Stomach smooth muscle (tissue), 2 donors: ENCODE data around the gene LINGO4.

ENCODE experiments used
- H3K27ac ChIP-seq: one replicate; pipeline ENCODE4 v1.7.0; 2013; ENCODE audit warnings: mild to moderate bottlenecking, low read length, inconsistent platforms
- H3K27me3 ChIP-seq, 2 donors: one replicate each; pipeline ENCODE4 v1.7.0; 2013; ENCODE audit warnings: low read length in 2 of 2; ENCODE audit not compliant: insufficient read depth in 2 of 2, control insufficient read depth in 1 of 2
- H3K36me3 ChIP-seq, 2 donors: one replicate each; pipeline ENCODE4 v1.7.0; 2013; ENCODE audit warnings: low read length in 2 of 2; ENCODE audit not compliant: control insufficient read depth in 2 of 2, insufficient read depth in 2 of 2
- H3K4me1 ChIP-seq: one replicate; pipeline ENCODE4 v1.7.0; 2013; ENCODE audit warnings: low read length; ENCODE audit not compliant: control insufficient read depth, insufficient read depth
- H3K4me3 ChIP-seq, 2 donors: one replicate each; pipeline ENCODE4 v1.7.0; 2013; ENCODE audit warnings: low read length in 2 of 2
- H3K9ac ChIP-seq, 2 donors: one replicate each; pipeline ENCODE4 v1.7.0; 2013; ENCODE audit warnings: low read length in 2 of 2, mild to moderate bottlenecking in 1 of 2
- H3K9me3 ChIP-seq, 2 donors: one replicate each; pipeline ENCODE4 v1.7.0; 2013; ENCODE audit warnings: low read length in 2 of 2; ENCODE audit not compliant: control insufficient read depth in 2 of 2
- donor health status: healthy.
- donor health status: Pancreatic carcinoma.

Gene LINGO4

DNA sequence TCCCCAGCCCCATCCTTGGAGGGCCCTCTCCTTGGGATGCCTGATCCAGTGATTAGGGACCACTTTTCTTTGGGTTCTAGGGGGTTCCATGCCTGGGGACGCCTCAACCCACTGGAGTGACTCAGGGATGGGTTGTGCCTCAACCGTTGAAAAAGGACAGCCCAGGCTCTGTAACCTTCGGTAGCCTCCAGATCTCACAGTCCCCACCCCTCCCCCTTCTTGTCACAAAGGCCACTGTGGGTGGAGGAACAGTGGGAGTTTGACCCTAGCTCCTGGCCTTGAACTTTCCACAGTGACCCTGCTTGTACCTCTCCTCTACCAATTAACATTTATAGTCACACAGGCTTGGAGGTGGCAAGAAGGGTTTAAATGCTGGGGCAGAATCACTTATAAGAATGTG is 29.0 kb upstream of the LINGO4 start:
- H3K27me3 ChIP-seq: peaks cover 23 to 36% of the 10 kb centered on the region in 2 donors
- H3K4me1 ChIP-seq: peaks cover 20% of the 10 kb centered on the region
- H3K9ac ChIP-seq: no peak overlapping the region
- H3K27ac ChIP-seq: no peak overlapping the region
- H3K9me3 ChIP-seq: no peaks in the 10 kb centered on the region
- no peak overlapping the region for H3K4me3 ChIP-seq
- H3K36me3 ChIP-seq: no peaks in the 10 kb centered on the region

DNA sequence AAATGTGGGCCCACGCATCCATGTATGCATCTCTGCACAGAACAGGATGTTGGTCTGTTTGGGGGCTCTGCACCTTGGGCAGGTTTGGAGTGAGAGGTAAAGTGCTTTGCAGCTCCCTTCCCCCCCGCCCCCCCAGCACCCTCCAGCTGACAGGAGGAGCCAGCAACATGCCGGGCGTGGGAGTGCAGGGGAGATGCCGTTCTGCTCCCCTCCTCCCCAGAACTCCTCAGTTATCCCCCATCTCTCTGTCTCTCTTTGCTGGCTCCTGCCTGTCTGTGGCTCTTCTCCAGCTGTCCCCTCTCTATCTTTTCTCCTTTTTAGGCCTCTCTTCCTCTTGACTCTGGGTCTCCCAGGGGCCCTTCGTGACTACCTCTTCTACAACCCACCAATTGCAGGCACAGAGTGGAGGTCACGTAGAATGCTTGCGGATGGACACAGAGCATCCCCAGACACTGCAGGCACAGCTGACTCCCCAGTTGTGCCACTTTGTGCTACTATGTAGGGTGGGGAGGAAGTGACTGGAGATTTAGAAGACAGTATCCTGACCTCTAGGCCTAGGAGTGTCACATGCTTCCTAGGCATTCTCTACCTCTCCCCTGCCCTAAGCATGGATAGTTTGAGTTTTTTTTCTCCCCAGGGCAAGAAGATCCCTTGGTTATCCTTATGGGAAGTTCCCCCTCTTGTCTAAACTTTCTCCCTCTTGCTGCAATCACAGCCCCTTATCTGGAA is 28.1 kb upstream of the LINGO4 start:
- Histone ChIP-seq H3K36me3 (no peaks in the 10 kb centered on the region), H3K4me1 (peaks cover 13% of the 10 kb centered on the region), H3K27ac (no peak overlapping the region), H3K9ac (no peak overlapping the region), H3K4me3 (no peak overlapping the region), H3K27me3 (peaks cover 18 to 27% of the 10 kb centered on the region in 2 donors), H3K9me3 (no peaks in the 10 kb centered on the region)

DNA sequence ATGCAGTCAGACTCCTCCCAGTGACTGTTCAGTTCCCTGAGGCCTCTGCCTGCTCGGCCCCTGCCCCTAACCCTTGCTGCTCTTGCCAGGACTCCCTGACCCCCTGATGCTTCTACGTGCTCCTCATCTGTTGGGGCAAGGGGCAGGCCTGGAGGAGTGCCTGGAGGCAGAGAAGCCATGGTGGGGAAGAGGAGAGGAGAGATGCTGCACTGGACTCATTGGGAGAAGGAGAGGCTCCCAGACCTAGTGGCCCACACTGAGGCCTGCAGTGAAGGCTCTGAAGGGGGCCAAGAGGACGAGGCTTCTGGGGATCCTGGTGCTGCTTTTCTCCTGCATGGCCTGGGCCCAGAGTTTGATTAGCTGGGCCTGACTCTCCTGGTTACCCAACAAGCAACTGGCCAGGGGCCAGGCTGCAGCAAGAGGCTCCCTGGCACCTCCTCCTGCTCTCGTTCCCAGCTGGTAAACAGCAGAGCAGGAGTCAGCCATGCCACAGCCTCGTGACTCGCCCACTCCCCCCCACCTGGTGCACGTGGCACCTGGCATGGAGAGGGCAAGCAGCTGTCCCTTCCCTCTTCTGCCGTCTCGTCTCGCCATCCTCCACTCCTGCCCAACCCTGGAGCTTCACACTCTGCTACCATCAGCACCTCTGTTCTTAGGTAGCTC is 27.2 kb upstream of the LINGO4 start:
- Histone ChIP-seq H3K27me3 (peaks cover 15 to 25% of the 10 kb centered on the region in 2 donors), H3K9me3 (no peaks in the 10 kb centered on the region), H3K4me1 (peaks cover 7% of the 10 kb centered on the region), H3K4me3 (no peak overlapping the region), H3K36me3 (no peaks in the 10 kb centered on the region), H3K27ac (no peak overlapping the region), H3K9ac (no peak overlapping the region)

DNA sequence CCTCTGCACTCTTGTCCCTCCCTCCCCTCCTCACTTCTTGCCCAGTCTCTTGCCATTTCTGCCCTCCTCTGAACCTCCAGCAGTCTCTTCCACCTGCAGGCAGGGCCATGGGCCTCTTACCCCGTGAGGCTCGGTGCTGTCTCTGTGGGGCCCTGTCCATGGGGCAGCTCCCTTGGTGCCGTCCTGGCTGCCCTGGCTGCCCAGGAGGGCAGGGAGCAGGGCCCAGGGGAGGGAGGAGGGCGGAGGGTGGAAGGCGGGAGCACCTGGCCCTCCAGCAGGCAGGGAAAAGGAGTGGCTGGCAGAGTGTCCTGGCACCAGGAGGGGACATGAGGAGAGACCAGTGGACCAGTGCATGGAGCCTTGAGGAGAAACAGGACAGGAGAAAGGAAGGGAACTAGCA is 26.4 kb upstream of the LINGO4 start, which contains the start of gene RORC:
Gene RORC, minus strand, starts transcription at position 198 of the 400 bp plus-strand sequence. Its CDS starts 38 bp downstream, at position 160.
- H3K4me3 ChIP-seq: no peak within 1 kb of the TSS
- H3K27me3 ChIP-seq: peaks cover 7 to 18% of the 10 kb centered on the region in 2 donors
- no peaks in the 10 kb centered on the region for H3K9me3 ChIP-seq
- H3K4me1 ChIP-seq: peaks cover 7% of the 10 kb centered on the region
- no peak within 1 kb of the TSS for H3K9ac ChIP-seq
- no peak within 1 kb of the TSS for H3K27ac ChIP-seq
- H3K36me3 ChIP-seq: no peaks in the 10 kb centered on the region

DNA sequence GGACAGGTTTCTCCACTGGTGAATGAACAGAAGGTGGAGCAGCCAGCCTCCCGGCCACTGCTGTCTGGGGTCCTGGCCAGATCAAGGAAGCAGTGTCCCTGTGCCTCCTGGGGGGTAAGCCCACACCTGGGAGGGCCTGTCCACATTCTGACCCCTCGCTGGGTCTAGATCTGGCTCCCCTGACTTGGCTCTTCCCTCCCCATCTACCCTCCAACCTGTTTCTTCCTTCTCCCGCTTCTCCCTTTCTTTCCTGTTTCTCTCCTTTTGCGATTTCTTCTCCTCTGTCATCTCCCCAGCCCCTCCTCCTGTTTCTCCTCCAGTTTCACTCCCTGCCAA is 26.0 kb upstream of the LINGO4 start:
- Histone ChIP-seq H3K4me1 (peaks cover 7% of the 10 kb centered on the region), H3K27me3 (peaks cover 7 to 18% of the 10 kb centered on the region in 2 donors), H3K27ac (no peak overlapping the region), H3K9me3 (no peaks in the 10 kb centered on the region), H3K9ac (no peak overlapping the region), H3K4me3 (no peak overlapping the region), H3K36me3 (no peaks in the 10 kb centered on the region)

DNA sequence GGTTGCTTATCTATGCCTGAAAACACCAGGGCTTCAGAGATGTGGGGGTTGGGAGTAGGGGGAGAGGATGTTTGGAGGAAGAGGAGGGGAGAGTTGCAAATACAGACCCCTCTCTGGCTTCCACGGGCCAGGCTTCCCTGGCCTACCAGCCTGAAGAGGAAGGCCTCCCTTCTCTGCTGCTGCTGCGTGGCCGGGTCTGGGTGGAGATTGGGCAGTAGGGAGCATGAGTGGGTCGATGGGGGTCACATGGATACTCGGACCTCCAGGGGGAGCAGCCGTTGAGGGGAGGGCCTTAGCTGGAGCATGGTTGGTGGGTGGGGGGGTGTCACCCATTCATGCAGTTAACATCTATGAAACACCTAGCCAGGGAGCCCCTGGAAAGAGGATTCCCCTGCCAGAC is 24.8 kb upstream of the LINGO4 start:
- Histone ChIP-seq H3K36me3 (no peaks in the 10 kb centered on the region), H3K27ac (no peak overlapping the region), H3K9ac (no peak overlapping the region), H3K4me1 (peaks cover 7% of the 10 kb centered on the region), H3K27me3 (peaks cover 7 to 18% of the 10 kb centered on the region in 2 donors), H3K9me3 (no peaks in the 10 kb centered on the region), H3K4me3 (no peak overlapping the region)

DNA sequence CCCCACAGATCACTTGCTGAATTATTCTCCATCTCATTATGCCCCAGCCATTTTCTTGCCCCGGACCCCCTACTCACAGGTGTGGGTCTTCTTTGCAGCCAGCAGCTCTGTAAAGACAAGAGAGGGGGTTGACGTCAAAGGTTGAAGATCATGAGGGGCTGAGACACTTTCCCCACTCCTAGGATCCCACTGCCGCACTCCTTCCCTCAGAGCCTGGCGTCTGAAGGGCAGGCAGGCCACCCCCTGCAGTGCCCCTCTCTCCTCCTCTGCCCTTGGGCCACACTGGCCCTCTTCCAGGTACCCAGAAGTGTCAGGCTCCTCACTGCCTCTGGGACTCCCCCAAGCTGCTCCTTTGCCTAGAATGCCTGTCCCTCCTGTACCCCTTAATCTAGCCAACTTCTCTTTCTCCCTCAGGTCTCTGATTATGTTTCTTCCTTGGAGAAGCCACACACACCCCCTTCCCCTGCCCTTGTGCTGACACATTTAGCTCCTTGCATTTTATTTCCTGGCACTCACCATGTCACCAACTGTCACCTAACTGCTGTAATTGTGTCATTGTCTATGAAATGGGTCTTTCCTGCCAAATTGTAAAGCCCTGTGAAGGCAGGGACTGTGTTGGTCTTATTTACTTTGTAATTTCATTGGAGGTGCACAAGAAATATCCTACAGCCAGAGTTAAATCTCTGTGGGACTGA is 24.3 kb upstream of the LINGO4 start:
- H3K27ac ChIP-seq: no peak overlapping the region
- no peaks in the 10 kb centered on the region for H3K36me3 ChIP-seq
- peaks cover 7% of the 10 kb centered on the region for H3K4me1 ChIP-seq
- H3K9me3 ChIP-seq: no peaks in the 10 kb centered on the region
- H3K4me3 ChIP-seq: no peak overlapping the region
- H3K9ac ChIP-seq: no peak overlapping the region
- peaks cover 6 to 18% of the 10 kb centered on the region in 2 donors for H3K27me3 ChIP-seq

DNA sequence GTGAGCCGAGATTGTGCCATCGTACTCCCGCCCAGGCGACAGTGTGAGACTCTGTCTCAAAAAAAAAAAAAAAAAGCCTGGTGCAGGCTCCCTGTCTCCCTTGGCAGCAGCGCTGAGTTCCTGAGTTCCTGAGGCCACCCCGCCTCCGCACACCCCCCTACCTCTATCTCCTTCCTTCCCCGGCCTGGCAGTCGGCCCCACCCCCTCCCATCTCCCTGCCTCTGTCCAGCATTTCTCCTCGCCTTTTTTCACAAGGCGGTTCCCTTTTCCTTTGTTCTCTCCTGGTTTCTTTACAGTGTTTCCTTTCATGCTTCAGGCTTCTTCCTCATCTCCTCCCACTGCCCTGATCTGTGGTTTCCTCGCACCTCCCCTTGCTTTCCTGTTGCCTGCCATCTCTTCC is 23.7 kb upstream of the LINGO4 start:
- Histone ChIP-seq H3K9me3 (no peaks in the 10 kb centered on the region), H3K4me3 (no peak overlapping the region), H3K4me1 (peaks cover 7% of the 10 kb centered on the region), H3K27me3 (peaks cover 5 to 18% of the 10 kb centered on the region in 2 donors), H3K27ac (no peak overlapping the region), H3K36me3 (no peaks in the 10 kb centered on the region), H3K9ac (no peak overlapping the region)

DNA sequence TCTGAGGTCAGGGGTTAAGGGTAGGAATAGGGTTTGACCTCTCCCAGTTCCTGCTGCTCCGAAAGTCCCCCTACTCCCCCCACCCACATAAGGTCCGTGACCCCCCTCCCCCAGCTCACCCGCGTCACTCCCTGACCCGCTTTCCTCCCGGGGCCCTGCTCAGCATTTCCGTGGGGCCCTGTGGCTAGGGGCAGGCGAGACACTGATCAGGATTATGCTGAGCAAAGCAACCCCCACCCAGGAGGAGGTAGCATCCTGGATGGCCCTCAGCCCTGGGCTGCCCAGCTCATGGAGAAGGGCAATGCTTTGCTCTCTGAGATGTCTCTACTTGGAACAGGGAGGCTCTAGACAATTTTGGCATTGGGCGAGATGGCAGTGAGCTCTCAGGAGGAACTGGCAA is 22.6 kb upstream of the LINGO4 start:
- Histone ChIP-seq H3K36me3 (no peaks in the 10 kb centered on the region), H3K9ac (no peak overlapping the region), H3K27ac (no peak overlapping the region), H3K4me1 (peaks cover 7% of the 10 kb centered on the region), H3K27me3 (peaks cover 4 to 18% of the 10 kb centered on the region in 2 donors), H3K9me3 (no peaks in the 10 kb centered on the region), H3K4me3 (no peak overlapping the region)

DNA sequence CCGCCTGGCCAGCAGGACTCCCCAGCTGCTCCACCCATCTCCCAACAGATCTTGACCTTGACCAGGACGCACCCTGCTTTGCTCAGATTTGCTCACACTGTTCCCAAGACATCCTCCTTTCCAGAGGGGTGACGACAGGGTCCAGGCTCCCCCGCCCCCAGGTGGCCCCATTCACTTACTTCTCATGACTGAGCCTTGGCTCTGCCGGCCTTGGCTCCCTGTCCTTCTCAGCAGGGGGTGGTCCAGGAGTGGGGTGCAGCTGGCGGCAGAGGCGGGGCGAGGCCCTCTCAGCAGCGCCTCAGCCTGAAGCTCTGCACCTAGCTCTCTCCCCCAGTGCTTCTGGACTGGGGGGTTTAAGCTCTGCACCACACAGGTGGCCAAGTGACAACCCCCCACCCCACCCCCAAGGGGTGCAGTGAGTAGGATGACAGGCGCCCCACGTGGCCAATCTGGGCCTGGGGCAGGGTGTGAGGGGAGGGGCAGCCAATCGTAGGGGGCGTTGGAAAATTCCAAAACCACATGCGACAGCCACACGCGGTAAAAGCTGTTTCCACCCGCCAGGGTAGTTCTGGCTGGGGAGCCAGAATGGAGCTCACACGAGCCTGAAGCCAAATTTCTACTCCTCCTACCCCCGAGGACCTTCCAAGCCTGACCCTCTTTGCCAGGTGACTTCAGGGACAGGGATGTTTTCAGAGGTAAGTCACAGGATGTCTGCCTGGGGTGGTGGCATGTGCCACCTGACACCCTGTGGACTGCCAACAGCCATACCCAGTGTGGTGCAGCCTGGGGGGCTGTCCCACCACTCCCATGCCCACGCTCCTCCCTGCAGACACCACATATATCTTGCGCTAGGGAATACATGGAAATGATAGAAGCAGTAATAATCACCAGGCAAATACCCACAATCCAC is 20.8 kb upstream of the LINGO4 start:
- Histone ChIP-seq H3K9ac (no peak overlapping the region), H3K36me3 (no peaks in the 10 kb centered on the region), H3K4me3 (no peak overlapping the region), H3K9me3 (no peaks in the 10 kb centered on the region), H3K27ac (no peak overlapping the region), H3K27me3 (peaks cover 7 to 18% of the 10 kb centered on the region in 2 donors), H3K4me1 (peaks cover 5% of the 10 kb centered on the region)
